ENCODE results near the gene MRFAP1L1.

DNA sequence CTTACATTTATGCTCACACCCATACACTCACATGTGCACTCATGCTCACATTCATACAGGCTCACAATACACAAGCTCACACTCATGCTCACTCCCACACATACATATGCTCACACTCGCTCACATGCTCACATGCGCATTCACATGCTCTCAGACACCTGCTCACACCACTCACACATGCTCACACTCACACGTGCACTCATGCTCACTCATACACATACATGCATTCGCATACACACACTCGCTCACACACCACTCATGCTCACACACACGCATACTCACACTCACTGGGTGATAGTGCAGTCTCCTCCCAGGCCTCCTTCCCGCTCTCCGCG is 44.4 kb downstream of the MRFAP1L1 start:
- TF ChIP-seq POLR2A (IDR thresholded peaks at IDR 0.05) (no peak), POLR2AphosphoS5 (IDR thresholded peaks at IDR 0.05) (no peak)
- TF ChIP-seq, protein P1, sequence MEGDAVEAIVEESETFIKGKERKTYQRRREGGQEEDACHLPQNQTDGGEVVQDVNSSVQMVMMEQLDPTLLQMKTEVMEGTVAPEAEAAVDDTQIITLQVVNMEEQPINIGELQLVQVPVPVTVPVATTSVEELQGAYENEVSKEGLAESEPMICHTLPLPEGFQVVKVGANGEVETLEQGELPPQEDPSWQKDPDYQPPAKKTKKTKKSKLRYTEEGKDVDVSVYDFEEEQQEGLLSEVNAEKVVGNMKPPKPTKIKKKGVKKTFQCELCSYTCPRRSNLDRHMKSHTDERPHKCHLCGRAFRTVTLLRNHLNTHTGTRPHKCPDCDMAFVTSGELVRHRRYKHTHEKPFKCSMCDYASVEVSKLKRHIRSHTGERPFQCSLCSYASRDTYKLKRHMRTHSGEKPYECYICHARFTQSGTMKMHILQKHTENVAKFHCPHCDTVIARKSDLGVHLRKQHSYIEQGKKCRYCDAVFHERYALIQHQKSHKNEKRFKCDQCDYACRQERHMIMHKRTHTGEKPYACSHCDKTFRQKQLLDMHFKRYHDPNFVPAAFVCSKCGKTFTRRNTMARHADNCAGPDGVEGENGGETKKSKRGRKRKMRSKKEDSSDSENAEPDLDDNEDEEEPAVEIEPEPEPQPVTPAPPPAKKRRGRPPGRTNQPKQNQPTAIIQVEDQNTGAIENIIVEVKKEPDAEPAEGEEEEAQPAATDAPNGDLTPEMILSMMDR (IDR thresholded peaks at IDR 0.05): no peak
